IMR-90 (cell line): Measurements from ENCODE around the gene CLEC16A. TPM values are rescaled to one million over a fixed set of nuclear protein-coding genes. Genes with fewer than 3 reads are reported as not detected.
A peak's percentile ranks its signal among the peaks of the same experiment; 100 is the strongest.

Source experiments
- ATAC-seq: fragments of 200-7000 bp; cut with Tn5 transposase; 2 replicates; pipeline ENCODE4 v1.9.1; 2020; ENCODE audit warnings: low read depth, mild to moderate bottlenecking, moderate library complexity
- BruUV-seq: library from RNA; stranded (reverse); fragments of 400-500 nt; replicated peaks from 2 replicates; lab custom pipeline; 2021; lab: Mats Ljungman, UMichigan
- CTCF ChIA-PET: fragments of 300-600 bp; formaldehyde crosslinking; extraction: SDS; loops from one replicate; lab custom pipeline; 2021; ENCODE audit warnings: antibody characterized with exemption; lab: Yijun Ruan, JAX
- POLR2A ChIA-PET: fragments of 300-600 bp; sonication (Branson Sonifier 250); formaldehyde crosslinking; loops from one replicate; lab custom pipeline; 2022; ENCODE audit warnings: antibody characterized with exemption; ENCODE audit not compliant: unreplicated experiment; lab: Charles Lee
- DNase-seq: peaks from one replicate; pipeline ENCODE4 v3.0.0; 2013
- H2AFZ ChIP-seq: replicated peaks from 2 replicates; pipeline ENCODE3; 2013; ENCODE audit warnings: low read length, mild to moderate bottlenecking; ENCODE audit not compliant: poor library complexity
- H2AK5ac ChIP-seq: 2 replicates; pipeline ENCODE4 v1.6.1; 2013; ENCODE audit warnings: low read depth, low read length, inconsistent platforms
- H2AK9ac ChIP-seq: replicated peaks from 2 replicates; pipeline ENCODE3; 2013; ENCODE audit warnings: mild to moderate bottlenecking, low read depth, low read length, moderate library complexity; ENCODE audit not compliant: poor library complexity
- H2BK120ac ChIP-seq: 2 replicates; pipeline ENCODE4 v1.6.1; 2013; ENCODE audit warnings: low read depth, low read length, inconsistent platforms
- H2BK15ac ChIP-seq: 3 replicates; pipeline ENCODE4 v1.6.1; 2013; ENCODE audit warnings: low read depth, low read length, inconsistent platforms
- H2BK20ac ChIP-seq: 2 replicates; pipeline ENCODE4 v1.6.1; 2013; ENCODE audit warnings: low read depth, mild to moderate bottlenecking, inconsistent platforms, low read length, moderate library complexity
- H2BK5ac ChIP-seq: 2 replicates; pipeline ENCODE4 v1.6.1; 2013; ENCODE audit warnings: mild to moderate bottlenecking, low read depth, low read length, inconsistent platforms; ENCODE audit not compliant: poor library complexity, severe bottlenecking
- H3K14ac ChIP-seq: replicated peaks from 2 replicates; pipeline ENCODE4 v1.6.1; 2013; ENCODE audit warnings: low read depth, low read length, inconsistent platforms
- H3K18ac ChIP-seq: 2 replicates; pipeline ENCODE4 v1.6.1; 2013; ENCODE audit warnings: low read depth, low read length, control low read depth
- H3K23ac ChIP-seq: 2 replicates; pipeline ENCODE4 v1.6.1; 2013; ENCODE audit warnings: low read depth, low read length, inconsistent platforms
- H3K27ac ChIP-seq: 2 replicates; pipeline ENCODE4 v1.5.1; 2013; ENCODE audit warnings: mild to moderate bottlenecking, control low read depth, low read length; ENCODE audit not compliant: insufficient read depth
- H3K27me3 ChIP-seq: 2 replicates; pipeline ENCODE4 v1.6.1; 2013; ENCODE audit warnings: low read length; ENCODE audit not compliant: control insufficient read depth, insufficient read depth
- H3K36me3 ChIP-seq: 2 replicates; pipeline ENCODE4 v1.6.1; 2013; ENCODE audit warnings: low read length, mixed read lengths; ENCODE audit not compliant: control insufficient read depth, insufficient read depth
- H3K4ac ChIP-seq: 2 replicates; pipeline ENCODE4 v1.6.1; 2013; ENCODE audit warnings: low read depth, low read length, inconsistent platforms
- H3K4me1 ChIP-seq: 2 replicates; pipeline ENCODE4 v1.6.1; 2013; ENCODE audit warnings: low read length, mixed read lengths; ENCODE audit not compliant: control insufficient read depth, insufficient read depth
- H3K4me2 ChIP-seq: 2 replicates; pipeline ENCODE4 v1.6.1; 2013; ENCODE audit warnings: low read depth, mild to moderate bottlenecking, control low read depth, low read length, moderate library complexity
- H3K4me3 ChIP-seq: 2 replicates; pipeline ENCODE4 v1.5.1; 2013; ENCODE audit warnings: low read depth, mild to moderate bottlenecking, control low read depth, low read length, moderate library complexity; ENCODE audit not compliant: insufficient read depth
- H3K56ac ChIP-seq: 2 replicates; pipeline ENCODE4 v1.6.1; 2013; ENCODE audit warnings: low read length, inconsistent platforms; ENCODE audit not compliant: insufficient read depth; ENCODE audit errors: extremely low read depth
- H3K79me1 ChIP-seq, 2 experiments: 2 replicates each; pipeline ENCODE4 v1.6.1; 2013; ENCODE audit warnings: low read length in 2 of 2, inconsistent platforms in 1 of 2, low read depth in 1 of 2
- H3K9ac ChIP-seq: 2 replicates; pipeline ENCODE4 v1.6.1; 2013; ENCODE audit warnings: low read depth, low read length, control low read depth
- H3K9me1 ChIP-seq: 2 replicates; pipeline ENCODE4 v1.6.1; 2013; ENCODE audit warnings: low read length, inconsistent platforms; ENCODE audit not compliant: insufficient read depth
- H3K9me3 ChIP-seq: 2 replicates; pipeline ENCODE4 v1.6.1; 2013; ENCODE audit warnings: low read length; ENCODE audit not compliant: control insufficient read depth, insufficient read depth
- H4K20me1 ChIP-seq: 2 replicates; pipeline ENCODE4 v1.6.1; 2013; ENCODE audit warnings: low read length, inconsistent platforms; ENCODE audit not compliant: insufficient read depth
- H4K5ac ChIP-seq: 2 replicates; pipeline ENCODE4 v1.6.1; 2013; ENCODE audit warnings: mild to moderate bottlenecking, low read depth, low read length, control low read depth
- H4K8ac ChIP-seq, 2 experiments: 2 replicates each; pipeline ENCODE4 v1.6.1; 2013; ENCODE audit warnings: low read depth in 2 of 2, low read length in 2 of 2, control low read depth in 1 of 2, inconsistent platforms in 1 of 2
- H4K91ac ChIP-seq: 2 replicates; pipeline ENCODE4 v1.6.1; 2013; ENCODE audit warnings: low read depth, low read length, inconsistent platforms; ENCODE audit not compliant: insufficient read depth
- CEBPB ChIP-seq: IDR thresholded peaks from 2 replicates; pipeline ENCODE4 v1.6.1; 2012; ENCODE audit warnings: low read depth, low read length, improper control_type of control experiment
- CHD1 ChIP-seq: IDR thresholded peaks from 2 replicates; pipeline ENCODE4 v1.6.1; 2012; ENCODE audit warnings: low read depth, low read length, improper control_type of control experiment
- MAZ ChIP-seq: IDR thresholded peaks from 2 replicates; pipeline ENCODE4 v1.6.1; 2012; ENCODE audit warnings: low read depth, mild to moderate bottlenecking, low read length, improper control_type of control experiment, moderate library complexity, borderline replicate concordance
- POLR2A ChIP-seq: IDR thresholded peaks from 2 replicates; pipeline ENCODE4 v1.6.1; 2012; ENCODE audit warnings: mild to moderate bottlenecking, low read depth, low read length
- RCOR1 ChIP-seq: IDR thresholded peaks from 2 replicates; pipeline ENCODE4 v1.6.1; 2012; ENCODE audit warnings: mild to moderate bottlenecking, low read length, improper control_type of control experiment; ENCODE audit not compliant: insufficient replicate concordance
- SMC3 ChIP-seq: fragments of 150-350 bp; IDR thresholded peaks from 2 replicates; pipeline ENCODE4 v1.6.1; 2016; ENCODE audit warnings: low read depth, mild to moderate bottlenecking, antibody characterized with exemption, low read length, moderate library complexity
- WGBS, 2 experiments: methylation state at CpG; one replicate each; pipeline versions ENCODE4 v1.1.5 to v1.1.7; 2013; ENCODE audit warnings: missing lambda C conversion rate in 2 of 2; ENCODE audit not compliant: insufficient read length in 1 of 2; ENCODE audit errors: extremely low coverage in 2 of 2; 5-methylcytosine and 5-hydroxymethylcytosine counted together
- dilution Hi-C: fragments of 300-500 bp; cut with HindIII; formaldehyde crosslinking; loops from one replicate; pipeline ENCODE4 v1.14.3; 2018; ENCODE audit warnings: low sequenced_read_pairs; ENCODE audit not compliant: unreplicated experiment
- in situ Hi-C: fragments of 300-500 bp; cut with MboI; formaldehyde crosslinking; loops from 3 replicates; pipeline ENCODE4 v1.14.3; 2019; ENCODE audit warnings: low sequenced_read_pairs, inconsistent platforms, mixed read lengths
- intact Hi-C: fragments of 100-400 bp; cut with micrococcal nuclease; formaldehyde crosslinking; loops from 2 replicates; pipeline ENCODE4 v1.10.0; 2022
- polyA plus RNA-seq, 3 experiments: library from polyadenylated mRNA; depleted of rRNA; stranded (reverse); fragments of >200 nt; gene quantifications; 2 replicates each; pipeline ENCODE4 v1.2.3, GENCODE V29; 2012; ENCODE audit warnings: low replicate concordance in 1 of 3
- total RNA-seq: library from RNA; depleted of rRNA; stranded (reverse); fragments of >200 nt; gene quantifications from 2 replicates; pipeline ENCODE4 v1.2.3, GENCODE V29; 2012
- TF ChIP-seq, protein P1 (sequence below): conservative IDR thresholded peaks from 2 replicates; pipeline ENCODE4 v1.5.1; 2012; ENCODE audit warnings: mild to moderate bottlenecking, low read depth, low read length, improper control_type of control experiment
- TF ChIP-seq, protein P2 (sequence below): fragments of 150-350 bp; IDR thresholded peaks from 2 replicates; pipeline ENCODE4 v1.6.1; 2017; ENCODE audit warnings: mild to moderate bottlenecking, antibody characterized with exemption, low read length, low read depth
- TF ChIP-seq, protein P3 (sequence below): fragments of 150-350 bp; IDR thresholded peaks from 2 replicates; pipeline ENCODE4 v1.6.1; 2016; ENCODE audit warnings: low read depth, mild to moderate bottlenecking, low read length, moderate library complexity, borderline replicate concordance

CLEC16A gene
- total and polyA plus RNA-seq, 2 of the 4 experiments (the other 2 are of a cell fraction) = 15.9 to 16.5 TPM

DNA sequence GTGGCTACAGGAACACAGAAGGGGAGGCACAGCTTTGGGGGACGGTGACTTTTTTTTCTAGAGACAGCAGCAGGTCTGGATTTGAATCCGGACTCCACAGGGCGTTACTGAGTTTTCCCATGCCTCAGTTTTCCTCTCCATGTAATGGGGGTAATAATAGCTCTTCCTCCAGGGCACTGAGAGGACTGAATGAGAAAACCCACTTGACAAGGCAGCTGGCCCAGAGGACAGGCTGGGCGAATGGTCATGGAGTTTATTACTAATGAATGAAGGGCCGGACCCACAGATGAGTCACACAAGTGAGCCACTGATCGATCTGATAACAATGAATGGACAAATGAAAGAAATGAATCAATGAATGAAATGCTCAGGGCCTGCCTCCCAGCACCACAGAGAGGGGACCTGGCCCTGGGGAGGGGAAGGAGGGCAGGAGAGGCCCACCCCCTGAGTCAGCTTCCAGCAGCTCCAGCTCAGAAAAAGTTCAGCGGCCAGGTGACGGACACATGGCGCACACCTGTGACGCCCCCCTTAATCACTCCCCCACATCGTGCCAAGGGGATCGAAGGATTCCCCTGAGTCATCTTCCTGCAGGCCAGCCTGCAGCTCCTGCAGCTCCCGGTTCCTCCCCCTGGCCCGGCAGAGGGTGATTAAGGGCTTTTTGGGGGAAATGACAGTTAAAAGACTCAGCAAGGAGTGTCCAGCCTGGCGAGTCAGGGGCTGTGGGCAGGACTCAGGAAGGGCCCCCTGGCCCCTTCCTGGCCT, 257.3 kb downstream of the CLEC16A start (continued):
- no peak for TF ChIP-seq SMC3
- TF ChIP-seq CEBPB = no peak
- no peak for TF ChIP-seq CHD1

DNA sequence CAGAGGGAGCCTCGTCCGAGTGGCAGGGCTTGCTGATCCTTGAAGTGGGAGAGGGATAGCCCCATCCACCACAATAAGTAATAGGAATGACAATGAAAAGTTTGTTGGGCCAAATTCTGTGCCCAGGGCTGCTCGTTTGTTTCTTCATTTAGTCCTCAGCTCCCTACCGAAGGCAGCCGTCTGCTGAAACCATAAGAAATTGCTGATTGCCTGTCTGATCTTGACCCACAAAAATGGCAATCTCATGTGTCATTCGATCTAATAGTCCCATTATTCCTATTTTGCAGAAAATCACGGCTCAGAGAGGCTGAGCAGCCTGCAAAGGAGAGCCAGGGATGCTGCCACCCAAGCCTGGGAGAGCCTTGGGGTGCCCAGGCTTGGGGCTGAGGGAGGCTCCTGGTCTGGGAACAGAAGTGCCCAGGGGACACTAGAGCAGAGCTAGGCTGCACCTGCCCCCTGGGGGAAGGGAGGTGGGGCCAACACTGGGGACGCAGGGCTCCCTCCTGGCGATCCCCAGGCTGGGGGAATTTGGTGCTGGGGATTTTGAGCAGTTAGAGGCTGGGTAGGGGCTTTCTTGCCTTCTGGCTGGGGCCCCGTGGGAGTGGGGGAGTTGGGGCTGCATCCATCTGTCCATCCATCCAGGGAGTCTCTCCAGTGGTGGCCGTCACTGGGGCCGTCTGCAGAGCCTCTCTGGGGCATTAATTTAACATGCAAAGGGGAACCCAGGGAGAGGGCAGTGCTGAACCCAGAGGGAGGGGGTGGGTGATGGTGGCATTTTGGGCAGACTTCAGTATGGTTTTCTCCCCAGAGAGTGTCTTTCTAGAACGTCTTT, 258.1 kb downstream of the CLEC16A start:
- no TSS peak for BruUV-seq
- Histone ChIP-seq H3K27me3 (no peaks in the 10 kb centered on the region; the same call in 1 of the 2 replicates), H2AK9ac (peak overlapping the region; percentile 93), H3K4me2 (no peak overlapping the region), H3K79me1 (no peaks in the 10 kb centered on the region), H4K20me1 (no peaks in the 10 kb centered on the region), H3K18ac (no peak overlapping the region), H3K27ac (no peak overlapping the region; the same call in 1 of the 2 replicates), H4K8ac (peak overlapping the region; percentile 15 to 78; a peak in 2 of 4 replicates), H2BK5ac (peak overlapping the region; percentile 29), H2BK15ac (no peak overlapping the region; the same call in 2 of the 3 replicates), H2AK5ac (peak overlapping the region; percentile 30; the same call in 1 of the 2 replicates), H3K36me3 (no peaks in the 10 kb centered on the region), H3K4me1 (peaks cover 20% of the 10 kb centered on the region), H3K4me3 (no peak overlapping the region), H3K56ac (no peak overlapping the region), H3K9me3 (no peaks in the 10 kb centered on the region; the same call in 1 of the 2 replicates), H4K5ac (no peak overlapping the region), H3K4ac (peak overlapping the region; percentile 64), H2AFZ (peak overlapping the region; percentile 88), H2BK20ac (peak overlapping the region; percentile 70; the same call in 1 of the 2 replicates), H3K23ac (no peak overlapping the region), H3K9ac (no peak overlapping the region), H4K91ac (peak overlapping the region; percentile 20; the same call in 1 of the 2 replicates), H3K9me1 (no peaks in the 10 kb centered on the region), H3K14ac (peak overlapping the region; percentile 49; the same call in 1 of the 2 replicates), H2BK120ac (peak overlapping the region; percentile 80)
- DNase-seq (peak; percentile 65), ATAC-seq (no peak)
- ChIA-PET POLR2A (no interaction called here), CTCF (no interaction called here)
- WGBS, 2 experiments = no CpG with 5 or more reads among the region's 13 CpGs
- in situ Hi-C loops (no loop called here), intact Hi-C loops (loop anchor here (5.0 kb wide), 1 partner anchor 95 kb away; no protein-coding TSS in a partner anchor), dilution Hi-C loops (no loop called here)
- TF ChIP-seq RCOR1 (no peak), CEBPB (no peak), POLR2A (no peak), CHD1 (no peak), MAZ (no peak)
- TF ChIP-seq, protein P1, sequence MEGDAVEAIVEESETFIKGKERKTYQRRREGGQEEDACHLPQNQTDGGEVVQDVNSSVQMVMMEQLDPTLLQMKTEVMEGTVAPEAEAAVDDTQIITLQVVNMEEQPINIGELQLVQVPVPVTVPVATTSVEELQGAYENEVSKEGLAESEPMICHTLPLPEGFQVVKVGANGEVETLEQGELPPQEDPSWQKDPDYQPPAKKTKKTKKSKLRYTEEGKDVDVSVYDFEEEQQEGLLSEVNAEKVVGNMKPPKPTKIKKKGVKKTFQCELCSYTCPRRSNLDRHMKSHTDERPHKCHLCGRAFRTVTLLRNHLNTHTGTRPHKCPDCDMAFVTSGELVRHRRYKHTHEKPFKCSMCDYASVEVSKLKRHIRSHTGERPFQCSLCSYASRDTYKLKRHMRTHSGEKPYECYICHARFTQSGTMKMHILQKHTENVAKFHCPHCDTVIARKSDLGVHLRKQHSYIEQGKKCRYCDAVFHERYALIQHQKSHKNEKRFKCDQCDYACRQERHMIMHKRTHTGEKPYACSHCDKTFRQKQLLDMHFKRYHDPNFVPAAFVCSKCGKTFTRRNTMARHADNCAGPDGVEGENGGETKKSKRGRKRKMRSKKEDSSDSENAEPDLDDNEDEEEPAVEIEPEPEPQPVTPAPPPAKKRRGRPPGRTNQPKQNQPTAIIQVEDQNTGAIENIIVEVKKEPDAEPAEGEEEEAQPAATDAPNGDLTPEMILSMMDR = no peak
- TF ChIP-seq, protein P2, sequence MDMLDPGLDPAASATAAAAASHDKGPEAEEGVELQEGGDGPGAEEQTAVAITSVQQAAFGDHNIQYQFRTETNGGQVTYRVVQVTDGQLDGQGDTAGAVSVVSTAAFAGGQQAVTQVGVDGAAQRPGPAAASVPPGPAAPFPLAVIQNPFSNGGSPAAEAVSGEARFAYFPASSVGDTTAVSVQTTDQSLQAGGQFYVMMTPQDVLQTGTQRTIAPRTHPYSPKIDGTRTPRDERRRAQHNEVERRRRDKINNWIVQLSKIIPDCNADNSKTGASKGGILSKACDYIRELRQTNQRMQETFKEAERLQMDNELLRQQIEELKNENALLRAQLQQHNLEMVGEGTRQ = no peak
- TF ChIP-seq, protein P3, sequence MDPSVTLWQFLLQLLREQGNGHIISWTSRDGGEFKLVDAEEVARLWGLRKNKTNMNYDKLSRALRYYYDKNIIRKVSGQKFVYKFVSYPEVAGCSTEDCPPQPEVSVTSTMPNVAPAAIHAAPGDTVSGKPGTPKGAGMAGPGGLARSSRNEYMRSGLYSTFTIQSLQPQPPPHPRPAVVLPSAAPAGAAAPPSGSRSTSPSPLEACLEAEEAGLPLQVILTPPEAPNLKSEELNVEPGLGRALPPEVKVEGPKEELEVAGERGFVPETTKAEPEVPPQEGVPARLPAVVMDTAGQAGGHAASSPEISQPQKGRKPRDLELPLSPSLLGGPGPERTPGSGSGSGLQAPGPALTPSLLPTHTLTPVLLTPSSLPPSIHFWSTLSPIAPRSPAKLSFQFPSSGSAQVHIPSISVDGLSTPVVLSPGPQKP = no peak
